HepG2 (cell line): Measurements from ENCODE around the gene TTPAL. TPM values are rescaled to one million over a fixed set of nuclear protein-coding genes. Genes with fewer than 3 reads are reported as not detected.

Experiments
- ATAC-seq: fragments of 200-7000 bp; cut with Tn5 transposase; 3 replicates; pipeline ENCODE4 v1.9.1; 2020; ENCODE audit warnings: mild to moderate bottlenecking, moderate library complexity
- BruUV-seq: library from RNA; stranded (reverse); fragments of 400-500 nt; replicated peaks from 2 replicates; lab custom pipeline; 2021; lab: Mats Ljungman, UMichigan
- CTCF ChIA-PET: fragments of 300-600 bp; formaldehyde crosslinking; extraction: SDS; loops from one replicate; lab custom pipeline; 2021; ENCODE audit warnings: low total read pairs, inconsistent platforms, low intra/inter-chr PET ratio; lab: Yijun Ruan, JAX
- POLR2A ChIA-PET: fragments of 350-600 bp; sonication (Branson Sonifier 250); formaldehyde crosslinking; loops from one replicate; lab custom pipeline; 2020; ENCODE audit warnings: antibody characterized with exemption, inconsistent platforms; lab: Yijun Ruan, JAX
- DNase-seq: peaks from one replicate; pipeline ENCODE4 v3.0.0-alpha.2; 2015; ENCODE audit warnings: low spot score
- FAIRE-seq: peaks from 3 replicates; lab custom pipeline; 2011; peaks lifted over from hg19 to GRCh38; lab: Jason Lieb, UNC
- H2AFZ ChIP-seq: one replicate; pipeline ENCODE4 v1.6.1; 2011; ENCODE audit warnings: low read length, inconsistent platforms
- H3K27ac ChIP-seq: fragments of 300-600 bp; 3 replicates; pipeline ENCODE4 v1.8.0; 2011; ENCODE audit warnings: mixed run types, mild to moderate bottlenecking, mixed read lengths, low read length, inconsistent platforms; ENCODE audit not compliant: insufficient read depth; ENCODE audit errors: extremely low read length
- H3K27me3 ChIP-seq, 2 experiments: fragments of 200-600 bp in 1 of 2; 2 replicates in 1 of 2; 3 replicates in 1 of 2; pipeline versions ENCODE4 v1.6.0 to v1.8.0; 2011; ENCODE audit warnings: low read length in 2 of 2, mild to moderate bottlenecking in 2 of 2, moderate library complexity in 2 of 2, inconsistent platforms in 1 of 2; ENCODE audit not compliant: insufficient read depth in 2 of 2, control insufficient read depth in 1 of 2
- H3K36me3 ChIP-seq, 2 experiments: fragments of 200-600 bp in 1 of 2; replicated peaks in 1 of 2; 2 replicates in 1 of 2; 3 replicates in 1 of 2; pipeline versions ENCODE4 v1.5.1 to v1.8.0; 2011; ENCODE audit warnings: low read length in 2 of 2, inconsistent platforms in 1 of 2; ENCODE audit not compliant: insufficient read depth in 2 of 2, control insufficient read depth in 1 of 2
- H3K4me1 ChIP-seq: 2 replicates; pipeline ENCODE4 v1.5.1; 2012; ENCODE audit warnings: low read length, inconsistent platforms; ENCODE audit not compliant: insufficient read depth
- H3K4me2 ChIP-seq: 2 replicates; pipeline ENCODE4 v1.6.0; 2011; ENCODE audit warnings: low read depth, low read length, inconsistent platforms
- H3K4me3 ChIP-seq, 3 experiments: fragments of 200-600 bp in 1 of 3; sonication (generic), shearing (Covaris generic) in 1 of 3; replicated peaks in 1 of 3; 2 replicates each; pipeline ENCODE4 v1.5.1; 2011 to 2016; ENCODE audit warnings: low read length in 3 of 3, inconsistent platforms in 2 of 3, low read depth in 2 of 3, mild to moderate bottlenecking in 2 of 3, control low read depth in 1 of 3, mixed read lengths in 1 of 3; ENCODE audit not compliant: insufficient read depth in 1 of 3
- H3K79me2 ChIP-seq: one replicate; pipeline ENCODE4 v1.6.1; 2011; ENCODE audit warnings: low read length, inconsistent platforms; ENCODE audit not compliant: insufficient read depth
- H3K9ac ChIP-seq: 2 replicates; pipeline ENCODE4 v1.6.0; 2011; ENCODE audit warnings: mild to moderate bottlenecking, low read depth, low read length, inconsistent platforms; ENCODE audit not compliant: insufficient read depth
- H3K9me3 ChIP-seq: 2 replicates; pipeline ENCODE4 v1.5.1; 2012; ENCODE audit warnings: mild to moderate bottlenecking, low read length
- H4K20me1 ChIP-seq: 2 replicates; pipeline ENCODE4 v1.6.0; 2011; ENCODE audit warnings: inconsistent platforms, mild to moderate bottlenecking, low read length, moderate library complexity; ENCODE audit not compliant: insufficient read depth
- HES4 ChIP-seq: sonication (generic); formaldehyde crosslinking; IDR thresholded peaks from 2 replicates; pipeline ENCODE4 v1.9.0; 2021; ENCODE audit warnings: mild to moderate bottlenecking, missing genetic modification reagents, borderline replicate concordance
- POLR2A ChIP-seq, 2 experiments: IDR thresholded peaks; 2 replicates each; pipeline ENCODE4 v1.6.1; 2011; ENCODE audit warnings: low read depth in 2 of 2, low read length in 2 of 2, mild to moderate bottlenecking in 1 of 2, moderate library complexity in 1 of 2; ENCODE audit not compliant: insufficient read depth in 1 of 2
- SIX4 ChIP-seq: sonication (generic); formaldehyde crosslinking; IDR thresholded peaks from 2 replicates; pipeline ENCODE4 v1.4.0; 2020; ENCODE audit warnings: missing genetic modification reagents
- ZNF792 ChIP-seq: IDR thresholded peaks from 2 replicates; pipeline ENCODE4 v1.6.1; 2016
- WGBS: methylation state at CpG from one replicate; pipeline ENCODE4 v1.1.6; 2017; ENCODE audit warnings: low lambda C conversion rate; 5-methylcytosine and 5-hydroxymethylcytosine counted together
- in situ Hi-C: cut with HindIII; loops from 2 replicates; pipeline ENCODE4 v1.10.0; 2017; ENCODE audit warnings: low pct_unique_long_range_greater_than_20kb; ENCODE audit not compliant: extremely low pct_ligation_motif_present
- intact Hi-C: fragments of 100-400 bp; cut with micrococcal nuclease; formaldehyde crosslinking; loops from one replicate; pipeline ENCODE4 v1.10.0; 2022; ENCODE audit not compliant: unreplicated experiment
- polyA plus RNA-seq, 8 experiments: library from polyadenylated mRNA; depleted of rRNA in 3 of 8; stranded (reverse) in 7 of 8; unstranded in 1 of 8; fragments of >200 nt; fragmentation: Illumina TruSeq in 4 of 8; extraction: Trizol in 4 of 8; gene quantifications; 2 replicates each; pipeline versions ENCODE4 v1.2.1 to v1.2.3, GENCODE V29; 2011 to 2016; ENCODE audit warnings: low read depth in 4 of 8, missing spikeins in 1 of 8, mixed read lengths in 1 of 8; ENCODE audit not compliant: insufficient read depth in 1 of 8
- total RNA-seq, 5 experiments: library from RNA; depleted of rRNA; stranded (reverse); fragments of >200 nt; fragmentation: Illumina TruSeq; extraction: Trizol; gene quantifications; 2 replicates each; pipeline ENCODE4 v1.2.3, GENCODE V29; 2016; ENCODE audit warnings: low read depth in 1 of 5

The TTPAL gene
- total and polyA plus RNA-seq, 2 of the 13 experiments (the other 11 are each of a cell fraction or from before 2014, with no cell fraction given), result 4.3 to 18.8 TPM

- ChIA-PET POLR2A (no interaction called here), CTCF (no interaction called here)
- intact Hi-C loops, result no loop called here
- peaks cover 23 to 58% of the 10 kb centered on the region in 2 experiments for H3K36me3 ChIP-seq
- H3K4me1 ChIP-seq, result no peaks in the 10 kb centered on the region
- no TSS peak for BruUV-seq
- DNase-seq (no peak), ATAC-seq (no peak), FAIRE-seq (no peak)
- H2AFZ ChIP-seq, result no peak overlapping the region
- no peak overlapping the region for H3K4me3 ChIP-seq
- in situ Hi-C loops, result no loop called here
- no peaks in the 10 kb centered on the region for H3K79me2 ChIP-seq
- H3K9ac ChIP-seq, result no peak overlapping the region
- WGBS, result 97% methylated on average over 2 of the region's 2 CpGs
- H3K27ac ChIP-seq, result no peak overlapping the region
- TF ChIP-seq SIX4 (CRISPR knock-in tag) (no peak), HES4 (CRISPR knock-in tag) (no peak)
- no peaks in the 10 kb centered on the region for H4K20me1 ChIP-seq
- H3K4me2 ChIP-seq, result no peak overlapping the region
- H3K27me3 ChIP-seq, result no peaks in the 10 kb centered on the region
- no peaks in the 10 kb centered on the region for H3K9me3 ChIP-seq
These were observed 10.1 kb downstream of the TTPAL start for GRCh38 chr20:44485830-44486198.

- Histone ChIP-seq H3K4me2 (no peak overlapping the region), H3K9ac (no peak overlapping the region), H3K36me3 (peaks cover 23 to 56% of the 10 kb centered on the region in 2 experiments), H3K4me3 (no peak overlapping the region), H3K27ac (no peak overlapping the region), H3K27me3 (no peaks in the 10 kb centered on the region), H3K9me3 (no peaks in the 10 kb centered on the region), H3K79me2 (no peaks in the 10 kb centered on the region), H2AFZ (no peak overlapping the region), H4K20me1 (no peaks in the 10 kb centered on the region), H3K4me1 (no peaks in the 10 kb centered on the region)
- POLR2A ChIA-PET, result no interaction called here
- 94% methylated on average over 5 of the region's 5 CpGs for WGBS
- BruUV-seq, result no TSS peak
- ATAC-seq (no peak; the same call in 2 of the 3 replicates), FAIRE-seq (no peak), DNase-seq (no peak)
- in situ Hi-C loops, result no loop called here
- CTCF ChIA-PET, result no interaction called here
- intact Hi-C loops, result no loop called here
- TF ChIP-seq POLR2A (IDR thresholded peaks at IDR 0.05; ENCODE audit: insufficient read depth in 1 of 2, low read depth in 2 of 2, low read length in 2 of 2) (0 out of 4 replicates have a peak, but pooled peaks of 1 of the 2 experiments have one; percentile 30), ZNF792 (CRISPR knock-in tag) (no peak)
These were observed 12.9 kb downstream of the TTPAL start for GRCh38 chr20:44488551-44488950.
